Measurements from ENCODE around the gene GRIN3B.

Gene GRIN3B

GRCh38 chr19:1008268-1009040 lies 8.2 kb downstream of the GRIN3B start:
- peaks cover 7% of the 10 kb centered on the region for H3K27me3 ChIP-seq (ENCODE audit: control insufficient read depth, insufficient read depth, low read length)
- no peaks in the 10 kb centered on the region for H3K9me3 ChIP-seq (ENCODE audit: control insufficient read depth, low read length)
- no peaks in the 10 kb centered on the region for H3K36me3 ChIP-seq (ENCODE audit: control insufficient read depth, insufficient read depth, low read length)
- no peak overlapping the region for H3K9ac ChIP-seq (ENCODE audit: low read length)
- H3K4me3 ChIP-seq (ENCODE audit: low read length), result no peak overlapping the region
- no peaks in the 10 kb centered on the region for H3K4me1 ChIP-seq (ENCODE audit: control insufficient read depth, insufficient read depth, low read length)

- H3K27me3 ChIP-seq (ENCODE audit: control insufficient read depth, insufficient read depth, low read length), result peaks cover 3% of the 10 kb centered on the region
- no peaks in the 10 kb centered on the region for H3K4me1 ChIP-seq (ENCODE audit: control insufficient read depth, insufficient read depth, low read length)
- no peak overlapping the region for H3K9ac ChIP-seq (ENCODE audit: low read length)
- H3K4me3 ChIP-seq (ENCODE audit: low read length), result no peak overlapping the region
- H3K36me3 ChIP-seq (ENCODE audit: control insufficient read depth, insufficient read depth, low read length), result peaks cover 4% of the 10 kb centered on the region
- H3K9me3 ChIP-seq (ENCODE audit: control insufficient read depth, low read length), result no peaks in the 10 kb centered on the region
These were observed 9.1 kb downstream of the GRIN3B start for GRCh38 chr19:1009041-1009980.

GRCh38 chr19:1009981-1010538 lies 9.8 kb downstream of the GRIN3B start:
- no peaks in the 10 kb centered on the region for H3K27me3 ChIP-seq (ENCODE audit: control insufficient read depth, insufficient read depth, low read length)
- no peaks in the 10 kb centered on the region for H3K4me1 ChIP-seq (ENCODE audit: control insufficient read depth, insufficient read depth, low read length)
- no peak overlapping the region for H3K9ac ChIP-seq (ENCODE audit: low read length)
- H3K4me3 ChIP-seq (ENCODE audit: low read length), result no peak overlapping the region
- H3K9me3 ChIP-seq (ENCODE audit: control insufficient read depth, low read length), result no peaks in the 10 kb centered on the region
- H3K36me3 ChIP-seq (ENCODE audit: control insufficient read depth, insufficient read depth, low read length), result peaks cover 4% of the 10 kb centered on the region

- H3K36me3 ChIP-seq (ENCODE audit: control insufficient read depth, insufficient read depth, low read length), result peaks cover 4% of the 10 kb centered on the region
- no peak overlapping the region for H3K4me3 ChIP-seq (ENCODE audit: low read length)
- peaks cover 6% of the 10 kb centered on the region for H3K4me1 ChIP-seq (ENCODE audit: control insufficient read depth, insufficient read depth, low read length)
- H3K9ac ChIP-seq (ENCODE audit: low read length), result no peak overlapping the region
- no peaks in the 10 kb centered on the region for H3K27me3 ChIP-seq (ENCODE audit: control insufficient read depth, insufficient read depth, low read length)
- H3K9me3 ChIP-seq (ENCODE audit: control insufficient read depth, low read length), result no peaks in the 10 kb centered on the region
These were observed 10.6 kb downstream of the GRIN3B start for GRCh38 chr19:1010586-1011510.

GRCh38 chr19:1011831-1012333 lies 11.7 kb downstream of the GRIN3B start:
- Histone ChIP-seq H3K4me1 (ENCODE audit: control insufficient read depth, insufficient read depth, low read length) (peaks cover 16% of the 10 kb centered on the region), H3K9me3 (ENCODE audit: control insufficient read depth, low read length) (no peaks in the 10 kb centered on the region), H3K4me3 (ENCODE audit: low read length) (no peak overlapping the region), H3K9ac (ENCODE audit: low read length) (no peak overlapping the region), H3K27me3 (ENCODE audit: control insufficient read depth, insufficient read depth, low read length) (no peaks in the 10 kb centered on the region), H3K36me3 (ENCODE audit: control insufficient read depth, insufficient read depth, low read length) (peaks cover 4% of the 10 kb centered on the region)

GRCh38 chr19:1012334-1012733 lies 12.1 kb downstream of the GRIN3B start:
- Histone ChIP-seq H3K4me1 (ENCODE audit: control insufficient read depth, insufficient read depth, low read length) (peaks cover 21% of the 10 kb centered on the region), H3K9ac (ENCODE audit: low read length) (no peak overlapping the region), H3K4me3 (ENCODE audit: low read length) (no peak overlapping the region), H3K9me3 (ENCODE audit: control insufficient read depth, low read length) (no peaks in the 10 kb centered on the region), H3K27me3 (ENCODE audit: control insufficient read depth, insufficient read depth, low read length) (no peaks in the 10 kb centered on the region), H3K36me3 (ENCODE audit: control insufficient read depth, insufficient read depth, low read length) (peaks cover 4% of the 10 kb centered on the region)

- Histone ChIP-seq H3K36me3 (ENCODE audit: control insufficient read depth, insufficient read depth, low read length) (peaks cover 4% of the 10 kb centered on the region), H3K9me3 (ENCODE audit: control insufficient read depth, low read length) (no peaks in the 10 kb centered on the region), H3K9ac (ENCODE audit: low read length) (no peak overlapping the region), H3K4me3 (ENCODE audit: low read length) (no peak overlapping the region), H3K27me3 (ENCODE audit: control insufficient read depth, insufficient read depth, low read length) (no peaks in the 10 kb centered on the region), H3K4me1 (ENCODE audit: control insufficient read depth, insufficient read depth, low read length) (peaks cover 29% of the 10 kb centered on the region)
These were observed 13.0 kb downstream of the GRIN3B start for GRCh38 chr19:1013218-1013617.

- H3K9me3 ChIP-seq (ENCODE audit: control insufficient read depth, low read length), result no peaks in the 10 kb centered on the region
- H3K9ac ChIP-seq (ENCODE audit: low read length), result no peak overlapping the region
- H3K36me3 ChIP-seq (ENCODE audit: control insufficient read depth, insufficient read depth, low read length), result peaks cover 4% of the 10 kb centered on the region
- H3K27me3 ChIP-seq (ENCODE audit: control insufficient read depth, insufficient read depth, low read length), result no peaks in the 10 kb centered on the region
- H3K4me1 ChIP-seq (ENCODE audit: control insufficient read depth, insufficient read depth, low read length), result peaks cover 41% of the 10 kb centered on the region
- no peak overlapping the region for H3K4me3 ChIP-seq (ENCODE audit: low read length)
These were observed 14.2 kb downstream of the GRIN3B start for GRCh38 chr19:1014161-1015060.

- peaks cover 4% of the 10 kb centered on the region for H3K36me3 ChIP-seq (ENCODE audit: control insufficient read depth, insufficient read depth, low read length)
- peaks cover 49% of the 10 kb centered on the region for H3K4me1 ChIP-seq (ENCODE audit: control insufficient read depth, insufficient read depth, low read length)
These were observed 15.0 kb downstream of the GRIN3B start for GRCh38 chr19:1015061-1015781.

More at GRCh38 chr19:1015061-1015781, 15.0 kb downstream of the GRIN3B start:
- Histone ChIP-seq H3K9ac (ENCODE audit: low read length) (no peak overlapping the region), H3K27me3 (ENCODE audit: control insufficient read depth, insufficient read depth, low read length) (no peaks in the 10 kb centered on the region), H3K9me3 (ENCODE audit: control insufficient read depth, low read length) (no peaks in the 10 kb centered on the region), H3K4me3 (ENCODE audit: low read length) (no peak overlapping the region)
